Measurements from ENCODE around the gene ACBD4. TPM values are rescaled to one million over a fixed set of nuclear protein-coding genes. Genes with fewer than 3 reads are reported as not detected.

ACBD4 gene
- total RNA-seq, 1 donor from 2014 or later: 3.5 TPM

Other genes starting within 250 kb of the ACBD4 start
- gene EFTUD2, start 236.2 kb upstream of the ACBD4 start, total RNA-seq: 92.3 TPM
- gene GFAP, start 220.2 kb upstream of the ACBD4 start, total RNA-seq: not detected
- gene KIF18B, start 187.9 kb upstream of the ACBD4 start, total RNA-seq: 10.4 TPM
- gene C1QL1, start 167.4 kb upstream of the ACBD4 start, total RNA-seq: 0.12 TPM
- gene DCAKD, start 84.1 kb upstream of the ACBD4 start, total RNA-seq: 19.5 TPM
- gene NMT1, start 74.4 kb upstream of the ACBD4 start, total RNA-seq: 63.0 TPM
- gene PLCD3, start 3.2 kb upstream of the ACBD4 start, total RNA-seq: 34.2 TPM
- gene HEXIM1, start 12.8 kb downstream of the ACBD4 start, total RNA-seq: 22.6 TPM
- 4.7 TPM for gene HEXIM2, start 26.2 kb downstream of the ACBD4 start, total RNA-seq
- 2.6 TPM for gene FMNL1, start 86.2 kb downstream of the ACBD4 start, total RNA-seq
- gene SPATA32, start 126.4 kb downstream of the ACBD4 start, total RNA-seq: 0.24 TPM
- gene MAP3K14, start 181.3 kb downstream of the ACBD4 start, total RNA-seq: 6.3 TPM